ENCODE measurements around the gene LSM14A.
"Not testable (repeated sequence)": the region's sequence is repeated elsewhere in the genome, so short reads cannot be mapped to it uniquely, and the experiment has no call there.

GRCh38 chr19:34169475-34170199, 2.7 kb upstream of the LSM14A start:
- not testable (repeated sequence) for TF ChIP-seq EZH2 (optimal IDR thresholded peaks at IDR 0.05; ENCODE audit: low read depth, low read length); CTCF (IDR thresholded peaks at IDR 0.05; ENCODE audit: low read length); EZH2phosphoT487 (IDR thresholded peaks at IDR 0.05; ENCODE audit: low read length)

Data from MM.1S (cell line).